ENCODE results near the gene SH3PXD2A.

GRCh38 chr10:103659674-103660363 is 195.6 kb downstream of the SH3PXD2A start:
- no peak for TF ChIP-seq CTCF (IDR thresholded peaks at IDR 0.05)
- no peak for TF ChIP-seq EZH2 (IDR thresholded peaks at IDR 0.05)
- no peak for TF ChIP-seq EZH2phosphoT487 (IDR thresholded peaks at IDR 0.05)

All from neural progenitor cell (in vitro differentiated cells).